Ishikawa (cell line): ENCODE data around the gene CSAD.

Experiments used
- CEBPB ChIP-seq: IDR thresholded peaks from 2 replicates; pipeline ENCODE4 v1.6.1; 2012
- CREB1 ChIP-seq: IDR thresholded peaks from 2 replicates; pipeline ENCODE4 v1.6.1; 2012; ENCODE audit warnings: low read depth
- EGR1 ChIP-seq: IDR thresholded peaks from 2 replicates; pipeline ENCODE4 v1.6.1; 2012
- EP300 ChIP-seq: IDR thresholded peaks from 2 replicates; pipeline ENCODE4 v1.6.1; 2012; ENCODE audit warnings: borderline replicate concordance
- FOXM1 ChIP-seq: IDR thresholded peaks from 2 replicates; pipeline ENCODE4 v1.6.1; 2012; ENCODE audit warnings: low read depth, borderline replicate concordance
- RAD21 ChIP-seq: IDR thresholded peaks from 2 replicates; pipeline ENCODE4 v1.6.1; 2012; ENCODE audit warnings: low read depth
- TAF1 ChIP-seq: IDR thresholded peaks from 2 replicates; pipeline ENCODE4 v1.6.1; 2012; ENCODE audit warnings: low read depth, mild to moderate bottlenecking
- YY1 ChIP-seq: IDR thresholded peaks from 2 replicates; pipeline ENCODE4 v1.6.1; 2012; ENCODE audit warnings: low read depth
- ZBTB7A ChIP-seq: IDR thresholded peaks from 2 replicates; pipeline ENCODE4 v1.6.1; 2012; ENCODE audit warnings: low read depth
- TF ChIP-seq, protein P1 (sequence below): IDR thresholded peaks from 2 replicates; pipeline ENCODE4 v1.6.1; 2012
- TF ChIP-seq, protein P2 (sequence below): IDR thresholded peaks from 2 replicates; pipeline ENCODE4 v1.6.1; 2012; ENCODE audit warnings: low read depth, mild to moderate bottlenecking
- TF ChIP-seq, protein P3 (sequence below): IDR thresholded peaks from 2 replicates; pipeline ENCODE4 v1.6.1; 2012

- TF ChIP-seq YY1 (no peak), TAF1 (no peak), EGR1 (no peak), RAD21 (no peak), CEBPB (no peak), EP300 (no peak), ZBTB7A (no peak), FOXM1 (no peak), CREB1 (no peak)
- TF ChIP-seq, protein P1, sequence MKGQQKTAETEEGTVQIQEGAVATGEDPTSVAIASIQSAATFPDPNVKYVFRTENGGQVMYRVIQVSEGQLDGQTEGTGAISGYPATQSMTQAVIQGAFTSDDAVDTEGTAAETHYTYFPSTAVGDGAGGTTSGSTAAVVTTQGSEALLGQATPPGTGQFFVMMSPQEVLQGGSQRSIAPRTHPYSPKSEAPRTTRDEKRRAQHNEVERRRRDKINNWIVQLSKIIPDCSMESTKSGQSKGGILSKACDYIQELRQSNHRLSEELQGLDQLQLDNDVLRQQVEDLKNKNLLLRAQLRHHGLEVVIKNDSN, result no peak
- TF ChIP-seq, protein P2, sequence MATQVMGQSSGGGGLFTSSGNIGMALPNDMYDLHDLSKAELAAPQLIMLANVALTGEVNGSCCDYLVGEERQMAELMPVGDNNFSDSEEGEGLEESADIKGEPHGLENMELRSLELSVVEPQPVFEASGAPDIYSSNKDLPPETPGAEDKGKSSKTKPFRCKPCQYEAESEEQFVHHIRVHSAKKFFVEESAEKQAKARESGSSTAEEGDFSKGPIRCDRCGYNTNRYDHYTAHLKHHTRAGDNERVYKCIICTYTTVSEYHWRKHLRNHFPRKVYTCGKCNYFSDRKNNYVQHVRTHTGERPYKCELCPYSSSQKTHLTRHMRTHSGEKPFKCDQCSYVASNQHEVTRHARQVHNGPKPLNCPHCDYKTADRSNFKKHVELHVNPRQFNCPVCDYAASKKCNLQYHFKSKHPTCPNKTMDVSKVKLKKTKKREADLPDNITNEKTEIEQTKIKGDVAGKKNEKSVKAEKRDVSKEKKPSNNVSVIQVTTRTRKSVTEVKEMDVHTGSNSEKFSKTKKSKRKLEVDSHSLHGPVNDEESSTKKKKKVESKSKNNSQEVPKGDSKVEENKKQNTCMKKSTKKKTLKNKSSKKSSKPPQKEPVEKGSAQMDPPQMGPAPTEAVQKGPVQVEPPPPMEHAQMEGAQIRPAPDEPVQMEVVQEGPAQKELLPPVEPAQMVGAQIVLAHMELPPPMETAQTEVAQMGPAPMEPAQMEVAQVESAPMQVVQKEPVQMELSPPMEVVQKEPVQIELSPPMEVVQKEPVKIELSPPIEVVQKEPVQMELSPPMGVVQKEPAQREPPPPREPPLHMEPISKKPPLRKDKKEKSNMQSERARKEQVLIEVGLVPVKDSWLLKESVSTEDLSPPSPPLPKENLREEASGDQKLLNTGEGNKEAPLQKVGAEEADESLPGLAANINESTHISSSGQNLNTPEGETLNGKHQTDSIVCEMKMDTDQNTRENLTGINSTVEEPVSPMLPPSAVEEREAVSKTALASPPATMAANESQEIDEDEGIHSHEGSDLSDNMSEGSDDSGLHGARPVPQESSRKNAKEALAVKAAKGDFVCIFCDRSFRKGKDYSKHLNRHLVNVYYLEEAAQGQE, result no peak
- TF ChIP-seq, protein P3, sequence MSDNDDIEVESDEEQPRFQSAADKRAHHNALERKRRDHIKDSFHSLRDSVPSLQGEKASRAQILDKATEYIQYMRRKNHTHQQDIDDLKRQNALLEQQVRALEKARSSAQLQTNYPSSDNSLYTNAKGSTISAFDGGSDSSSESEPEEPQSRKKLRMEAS, result no peak
Observed at GRCh38 chr12:53122961-53123468, 57.7 kb downstream of the CSAD start.
